GM10248 (cell line): ENCODE results near the gene SERINC5.

Experiments
- CTCF ChIA-PET: fragments of 300-600 bp; sonication (Branson Sonifier 250); formaldehyde crosslinking; extraction: SDS; loops from one replicate; lab custom pipeline; 2021; ENCODE audit warnings: antibody characterized with exemption; lab: Yijun Ruan, JAX
- POLR2A ChIA-PET: fragments of 350-650 bp; sonication (Branson Sonifier 250); formaldehyde crosslinking; extraction: SDS; loops from one replicate; lab custom pipeline; 2020; ENCODE audit warnings: antibody characterized with exemption; lab: Yijun Ruan, JAX
- DNase-seq: peaks from one replicate; pipeline ENCODE4 v3.0.0; 2012; ENCODE audit errors: extremely low spot score
- TF ChIP-seq, protein P1 (sequence below): IDR thresholded peaks from 2 replicates; pipeline ENCODE4 v1.5.1; 2012; ENCODE audit warnings: mild to moderate bottlenecking, low read depth; ENCODE audit errors: extremely low read depth, missing control alignments, control extremely low read depth

SERINC5 gene

GRCh38 chr5:80231243-80231642 is 24.6 kb downstream of the SERINC5 start:
- DNase-seq, result no peak
- ChIA-PET POLR2A (no interaction called here), CTCF (no interaction called here)
- TF ChIP-seq, protein P1, sequence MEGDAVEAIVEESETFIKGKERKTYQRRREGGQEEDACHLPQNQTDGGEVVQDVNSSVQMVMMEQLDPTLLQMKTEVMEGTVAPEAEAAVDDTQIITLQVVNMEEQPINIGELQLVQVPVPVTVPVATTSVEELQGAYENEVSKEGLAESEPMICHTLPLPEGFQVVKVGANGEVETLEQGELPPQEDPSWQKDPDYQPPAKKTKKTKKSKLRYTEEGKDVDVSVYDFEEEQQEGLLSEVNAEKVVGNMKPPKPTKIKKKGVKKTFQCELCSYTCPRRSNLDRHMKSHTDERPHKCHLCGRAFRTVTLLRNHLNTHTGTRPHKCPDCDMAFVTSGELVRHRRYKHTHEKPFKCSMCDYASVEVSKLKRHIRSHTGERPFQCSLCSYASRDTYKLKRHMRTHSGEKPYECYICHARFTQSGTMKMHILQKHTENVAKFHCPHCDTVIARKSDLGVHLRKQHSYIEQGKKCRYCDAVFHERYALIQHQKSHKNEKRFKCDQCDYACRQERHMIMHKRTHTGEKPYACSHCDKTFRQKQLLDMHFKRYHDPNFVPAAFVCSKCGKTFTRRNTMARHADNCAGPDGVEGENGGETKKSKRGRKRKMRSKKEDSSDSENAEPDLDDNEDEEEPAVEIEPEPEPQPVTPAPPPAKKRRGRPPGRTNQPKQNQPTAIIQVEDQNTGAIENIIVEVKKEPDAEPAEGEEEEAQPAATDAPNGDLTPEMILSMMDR, result no peak

GRCh38 chr5:80230269-80230992 is 25.4 kb downstream of the SERINC5 start:
- TF ChIP-seq, protein P1, result no peak
- ChIA-PET CTCF (no interaction called here), POLR2A (no interaction called here)
- DNase-seq, result no peak

DNA sequence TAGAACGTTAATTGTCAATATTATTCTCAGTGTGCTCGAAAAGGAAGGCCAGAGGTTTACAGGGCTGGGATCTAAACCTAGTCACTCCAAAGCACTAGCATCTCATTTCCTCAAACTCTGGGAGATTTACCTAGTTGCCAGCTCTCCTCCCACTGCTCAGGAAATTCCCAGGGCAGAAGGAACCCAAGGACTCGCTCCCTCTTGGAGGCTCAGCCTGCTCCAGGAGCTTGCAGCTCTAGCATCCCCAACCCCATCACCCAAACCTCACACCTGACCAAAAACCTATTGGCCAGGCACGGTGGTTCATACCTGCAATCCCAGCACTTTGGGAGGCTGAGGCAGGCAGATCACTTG is 26.0 kb downstream of the SERINC5 start:
- no peak for DNase-seq
- ChIA-PET CTCF (no interaction called here), POLR2A (no interaction called here)
- TF ChIP-seq, protein P1, result no peak

DNA sequence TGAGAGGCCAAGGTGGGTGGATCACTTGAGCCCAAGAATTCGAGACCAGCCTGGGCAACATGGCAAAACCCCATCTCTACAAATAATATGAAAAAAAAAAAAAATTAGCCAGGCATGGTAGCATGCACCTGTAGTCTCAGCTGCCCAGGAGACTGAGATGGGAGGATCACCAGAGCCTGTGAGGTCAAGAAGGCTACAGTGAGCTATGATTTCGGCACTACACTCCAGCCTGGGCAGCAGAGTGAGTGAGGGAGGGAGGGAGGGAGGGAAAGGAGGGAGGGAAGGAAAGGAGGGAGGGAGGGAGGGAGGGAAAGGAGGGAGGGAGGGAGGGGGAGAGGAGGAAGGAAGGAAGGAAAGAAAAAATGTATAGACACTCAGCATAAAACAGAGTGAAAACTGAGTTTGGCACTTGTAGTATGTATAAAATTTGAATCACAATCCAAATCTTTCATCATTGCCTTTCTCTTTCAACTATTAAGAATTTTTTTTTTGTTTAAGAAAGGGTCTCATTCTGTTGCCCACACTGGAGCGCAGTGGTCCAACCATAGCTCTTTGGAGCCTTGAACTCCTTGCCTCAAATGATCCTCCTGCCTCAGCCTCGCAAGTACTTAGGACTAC is 27.8 kb downstream of the SERINC5 start:
- no peak for DNase-seq
- TF ChIP-seq, protein P1, result no peak
- POLR2A ChIA-PET, result no interaction called here
- CTCF ChIA-PET, result no interaction called here

- TF ChIP-seq, protein P1, result no peak
- POLR2A ChIA-PET, result no interaction called here
- CTCF ChIA-PET, result interaction anchor here (1.9 kb wide), 1 partner anchor 21 kb away, joined by 5 read pairs; no protein-coding TSS in a partner anchor
Measured at GRCh38 chr5:80225934-80226326, 29.9 kb downstream of the SERINC5 start.

DNA sequence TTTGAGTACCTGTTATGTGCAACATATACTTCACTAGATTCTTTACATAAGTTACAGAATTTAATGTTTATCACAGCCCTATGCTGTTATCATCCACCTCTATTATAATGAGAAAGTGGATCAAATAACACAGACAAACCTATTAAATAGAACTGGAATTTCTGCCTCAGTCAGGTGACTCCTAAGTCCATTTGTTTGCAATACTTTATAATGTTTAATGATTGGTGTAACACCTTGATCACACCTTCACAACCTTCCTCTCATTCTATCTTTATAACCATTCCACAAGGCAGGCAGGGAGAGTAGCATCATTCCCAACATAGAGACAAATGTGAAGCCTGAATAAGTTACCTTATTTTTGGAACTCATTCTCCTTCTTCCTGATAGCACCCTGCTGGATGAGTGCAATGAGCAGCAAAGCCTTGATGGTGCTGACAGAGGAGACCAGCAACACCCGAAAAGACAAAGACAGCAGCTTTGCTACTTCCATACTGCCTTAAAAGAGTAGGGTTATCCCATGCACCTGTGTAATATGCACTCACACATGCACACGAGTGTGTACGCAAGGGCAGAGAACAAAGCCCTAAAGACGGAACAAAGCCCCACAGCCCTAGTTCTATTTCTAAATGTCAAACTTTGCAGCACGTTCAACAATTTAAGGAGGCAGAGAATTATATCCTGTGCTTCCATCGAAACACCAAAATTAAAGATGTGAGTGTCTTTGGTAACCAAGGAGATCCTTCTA is 30.5 kb downstream of the SERINC5 start:
- POLR2A ChIA-PET, result no interaction called here
- no peak for DNase-seq
- TF ChIP-seq, protein P1, result no peak
- CTCF ChIA-PET, result interaction anchor here (1.9 kb wide), 1 partner anchor 20 kb away, joined by 5 read pairs; no protein-coding TSS in a partner anchor

More at GRCh38 chr5:80225934-80226326, 29.9 kb downstream of the SERINC5 start:
- no peak for DNase-seq
